Karpas-422 (cell line): ENCODE data around the gene IMMT. TPM values are rescaled to one million over a fixed set of nuclear protein-coding genes. Genes with fewer than 3 reads are reported as not detected.

ENCODE experiments used
- DNase-seq: peaks from one replicate; pipeline ENCODE4 v3.0.0-alpha.2; 2015
- H2AFZ ChIP-seq: fragments of 200-600 bp; sonication (generic); 2 replicates; pipeline ENCODE4 v1.6.1; 2014; ENCODE audit warnings: antibody characterized with exemption, low read length, mixed read lengths
- H3K27ac ChIP-seq: fragments of 200-600 bp; sonication (generic); 2 replicates; pipeline ENCODE4 v1.5.1; 2014; ENCODE audit warnings: mild to moderate bottlenecking, low read length, moderate library complexity
- H3K27me3 ChIP-seq: fragments of 200-600 bp; sonication (generic); 2 replicates; pipeline ENCODE4 v1.6.1; 2014; ENCODE audit warnings: low read length, mixed read lengths
- H3K36me3 ChIP-seq: fragments of 200-600 bp; sonication (generic); 2 replicates; pipeline ENCODE4 v1.6.1; 2014; ENCODE audit warnings: low read length, mixed read lengths; ENCODE audit not compliant: insufficient read depth
- H3K4me1 ChIP-seq: fragments of 200-600 bp; sonication (generic); 2 replicates; pipeline ENCODE4 v1.6.1; 2014; ENCODE audit warnings: mild to moderate bottlenecking, low read length, mixed read lengths
- H3K4me2 ChIP-seq: fragments of 200-600 bp; sonication (generic); 2 replicates; pipeline ENCODE4 v1.6.1; 2014; ENCODE audit warnings: low read length, low read depth, mild to moderate bottlenecking; ENCODE audit not compliant: poor library complexity, severe bottlenecking
- H3K4me3 ChIP-seq: fragments of 200-600 bp; sonication (generic); 2 replicates; pipeline ENCODE4 v1.5.1; 2014; ENCODE audit warnings: mild to moderate bottlenecking, antibody characterized with exemption, low read length, mixed read lengths
- H3K79me2 ChIP-seq: fragments of 200-600 bp; sonication (generic); 2 replicates; pipeline ENCODE4 v1.6.1; 2014; ENCODE audit warnings: mild to moderate bottlenecking, low read length, mixed read lengths
- H3K9ac ChIP-seq: fragments of 200-600 bp; sonication (generic); 2 replicates; pipeline ENCODE4 v1.6.0; 2014; ENCODE audit warnings: low read length
- H3K9me2 ChIP-seq: fragments of 200-600 bp; sonication (generic), shearing (Covaris generic); replicated peaks from 2 replicates; pipeline ENCODE4 v1.6.0; 2014; ENCODE audit warnings: mild to moderate bottlenecking, low read length, moderate library complexity; ENCODE audit not compliant: insufficient read depth
- H3K9me3 ChIP-seq: fragments of 300-700, 200-600 bp; sonication (generic); 2 replicates; pipeline ENCODE4 v1.6.1; 2014; ENCODE audit warnings: low read length, mixed read lengths
- H4K20me1 ChIP-seq: fragments of 200-600 bp; sonication (generic); 2 replicates; pipeline ENCODE4 v1.6.1; 2014; ENCODE audit warnings: mild to moderate bottlenecking, antibody characterized with exemption, low read length, low read depth; ENCODE audit not compliant: insufficient read depth
- total RNA-seq: library from RNA; depleted of rRNA; stranded (reverse); fragments of >200 nt; shearing (Covaris generic); gene quantifications from 2 replicates; pipeline ENCODE4 v1.2.3, GENCODE V29; 2014; ENCODE audit warnings: low replicate concordance

IMMT gene
- total RNA-seq, 1 experiment from 2014 or later = 115 TPM

- Histone ChIP-seq H2AFZ (no peak overlapping the region), H3K4me1 (peaks cover 31% of the 10 kb centered on the region), H3K4me2 (peak overlapping the region; percentile 98), H3K27me3 (no peaks in the 10 kb centered on the region), H3K9ac (peak overlapping the region; percentile 84), H3K79me2 (peaks cover 94% of the 10 kb centered on the region), H4K20me1 (peaks cover 25% of the 10 kb centered on the region), H3K9me3 (no peaks in the 10 kb centered on the region), H3K4me3 (peak overlapping the region; percentile 73), H3K36me3 (peaks cover 54% of the 10 kb centered on the region), H3K27ac (peak overlapping the region; percentile 61), H3K9me2 (no peaks in the 10 kb centered on the region)
- DNase-seq = peak; percentile 62
Measured at GRCh38 chr2:86107031-86107430, 88.2 kb downstream of the IMMT start.

GRCh38 chr2:86105969-86106945 is 89.0 kb downstream of the IMMT start, which contains the start of gene PTCD3:
TSS of gene PTCD3 (plus strand) at chr2:86106235. CDS start at chr2:86106248, 13 bp downstream.
- H2AFZ ChIP-seq = peak within 1 kb of the TSS; percentile 62
- peaks cover 31% of the 10 kb centered on the region for H3K4me1 ChIP-seq
- peaks cover 98% of the 10 kb centered on the region for H3K79me2 ChIP-seq
- peak within 1 kb of the TSS; percentile 61 for H3K27ac ChIP-seq
- H3K9me3 ChIP-seq = no peaks in the 10 kb centered on the region
- H4K20me1 ChIP-seq = peaks cover 25% of the 10 kb centered on the region
- H3K36me3 ChIP-seq = peaks cover 58% of the 10 kb centered on the region
- H3K4me2 ChIP-seq = peak within 1 kb of the TSS; percentile 98
- no peaks in the 10 kb centered on the region for H3K27me3 ChIP-seq
- H3K9ac ChIP-seq = peak within 1 kb of the TSS; percentile 84
- peak; percentile 99 for DNase-seq
- H3K9me2 ChIP-seq = no peaks in the 10 kb centered on the region
- H3K4me3 ChIP-seq = peak within 1 kb of the TSS; percentile 73

GRCh38 chr2:86105252-86105968 is 89.9 kb downstream of the IMMT start, which contains the start of gene POLR1A:
TSS of gene POLR1A (minus strand) at chr2:86105886. CDS start at chr2:86105776, 110 bp downstream.
- Histone ChIP-seq H3K4me2 (peak within 1 kb of the TSS; percentile 98), H3K4me3 (peak within 1 kb of the TSS; percentile 73), H4K20me1 (peaks cover 25% of the 10 kb centered on the region), H3K79me2 (peaks cover 99% of the 10 kb centered on the region), H3K36me3 (peaks cover 61% of the 10 kb centered on the region), H3K9ac (peak within 1 kb of the TSS; percentile 84), H3K9me2 (no peaks in the 10 kb centered on the region), H3K9me3 (no peaks in the 10 kb centered on the region), H3K4me1 (peaks cover 31% of the 10 kb centered on the region), H3K27me3 (no peaks in the 10 kb centered on the region), H2AFZ (peak within 1 kb of the TSS; percentile 62), H3K27ac (peak within 1 kb of the TSS; percentile 61)
- peak; percentile 96 for DNase-seq

- Histone ChIP-seq H3K36me3 (peaks cover 61% of the 10 kb centered on the region), H3K9me2 (no peaks in the 10 kb centered on the region), H3K27ac (no peak overlapping the region), H3K9ac (no peak overlapping the region), H3K4me2 (no peak overlapping the region), H4K20me1 (peaks cover 7% of the 10 kb centered on the region; the same call in 1 of the 2 replicates), H3K27me3 (no peaks in the 10 kb centered on the region), H3K4me3 (no peak overlapping the region), H3K9me3 (no peaks in the 10 kb centered on the region), H3K4me1 (peaks cover 21% of the 10 kb centered on the region), H2AFZ (no peak overlapping the region), H3K79me2 (peaks cover 99% of the 10 kb centered on the region)
- DNase-seq = no peak
Measured at GRCh38 chr2:86102157-86102556, 93.1 kb downstream of the IMMT start.

- Histone ChIP-seq H3K9me3 (no peaks in the 10 kb centered on the region), H3K27me3 (no peaks in the 10 kb centered on the region), H3K79me2 (peaks cover 98% of the 10 kb centered on the region), H3K4me3 (no peak overlapping the region), H3K9ac (no peak overlapping the region), H3K27ac (no peak overlapping the region), H3K4me2 (no peak overlapping the region), H3K36me3 (peaks cover 83% of the 10 kb centered on the region), H3K9me2 (no peaks in the 10 kb centered on the region), H3K4me1 (peaks cover 3% of the 10 kb centered on the region; the same call in 1 of the 2 replicates), H2AFZ (no peak overlapping the region), H4K20me1 (peaks cover 15% of the 10 kb centered on the region)
- DNase-seq = no peak
Measured at GRCh38 chr2:86097913-86098312, 97.3 kb downstream of the IMMT start.

- Histone ChIP-seq H3K27me3 (no peaks in the 10 kb centered on the region), H3K9ac (no peak overlapping the region), H2AFZ (no peak overlapping the region), H4K20me1 (peaks cover 14% of the 10 kb centered on the region; the same call in 1 of the 2 replicates), H3K4me2 (no peak overlapping the region), H3K9me3 (no peaks in the 10 kb centered on the region), H3K4me1 (no peaks in the 10 kb centered on the region), H3K36me3 (peaks cover 80% of the 10 kb centered on the region), H3K4me3 (no peak overlapping the region), H3K79me2 (peaks cover 98% of the 10 kb centered on the region), H3K27ac (no peak overlapping the region), H3K9me2 (no peaks in the 10 kb centered on the region)
- DNase-seq = no peak
Measured at GRCh38 chr2:86097114-86097896, 98.0 kb downstream of the IMMT start.

GRCh38 chr2:86094229-86094628 is 101.0 kb downstream of the IMMT start:
- no peak overlapping the region for H3K4me3 ChIP-seq
- H3K9ac ChIP-seq = no peak overlapping the region
- H4K20me1 ChIP-seq = peaks cover 14% of the 10 kb centered on the region; the same call in 1 of the 2 replicates
- H3K27ac ChIP-seq = no peak overlapping the region
- no peak overlapping the region for H2AFZ ChIP-seq
- DNase-seq = no peak
- no peaks in the 10 kb centered on the region for H3K27me3 ChIP-seq
- H3K9me3 ChIP-seq = no peaks in the 10 kb centered on the region
- peaks cover 73% of the 10 kb centered on the region for H3K79me2 ChIP-seq
- H3K4me2 ChIP-seq = no peak overlapping the region
- H3K9me2 ChIP-seq = no peaks in the 10 kb centered on the region
- no peaks in the 10 kb centered on the region for H3K4me1 ChIP-seq
- peaks cover 76% of the 10 kb centered on the region for H3K36me3 ChIP-seq
